ENCODE results near the gene CNTN4.
A peak's percentile ranks its signal among the peaks of the same experiment; 100 is the strongest.

The CNTN4 gene

DNA sequence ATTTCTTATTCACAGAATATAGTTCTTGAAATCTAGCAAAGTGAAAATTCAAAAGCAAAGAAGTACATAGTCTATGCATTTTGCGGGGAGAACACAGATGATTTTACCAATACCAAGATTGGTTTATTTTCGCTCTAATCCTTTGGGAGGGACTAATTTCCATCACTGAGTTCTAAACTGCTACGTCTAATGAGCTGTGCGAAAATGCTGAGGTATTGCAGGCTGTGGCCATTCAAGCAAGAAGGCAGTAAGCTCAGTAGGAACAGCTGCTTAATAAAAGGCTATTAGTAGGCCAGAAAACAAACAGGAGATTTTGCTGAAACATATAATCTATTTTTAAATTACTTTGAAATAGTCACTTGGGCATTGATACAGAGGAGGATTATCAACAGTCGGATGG lies 379.0 kb downstream of the CNTN4 start:
- Histone ChIP-seq H3K36me3 (no peaks in the 10 kb centered on the region), H3K27ac (no peak overlapping the region), H3K9me3 (ENCODE audit: severe bottlenecking) (no peaks in the 10 kb centered on the region), H3K4me3 (ENCODE audit: low read depth, low read length) (peak overlapping the region; percentile 3; the same call in 1 of the 2 replicates), H3K27me3 (ENCODE audit: insufficient read depth, low read depth, severe bottlenecking) (no peaks in the 10 kb centered on the region)
- DNase-seq: peak; percentile 23
- TF ChIP-seq, protein P1, sequence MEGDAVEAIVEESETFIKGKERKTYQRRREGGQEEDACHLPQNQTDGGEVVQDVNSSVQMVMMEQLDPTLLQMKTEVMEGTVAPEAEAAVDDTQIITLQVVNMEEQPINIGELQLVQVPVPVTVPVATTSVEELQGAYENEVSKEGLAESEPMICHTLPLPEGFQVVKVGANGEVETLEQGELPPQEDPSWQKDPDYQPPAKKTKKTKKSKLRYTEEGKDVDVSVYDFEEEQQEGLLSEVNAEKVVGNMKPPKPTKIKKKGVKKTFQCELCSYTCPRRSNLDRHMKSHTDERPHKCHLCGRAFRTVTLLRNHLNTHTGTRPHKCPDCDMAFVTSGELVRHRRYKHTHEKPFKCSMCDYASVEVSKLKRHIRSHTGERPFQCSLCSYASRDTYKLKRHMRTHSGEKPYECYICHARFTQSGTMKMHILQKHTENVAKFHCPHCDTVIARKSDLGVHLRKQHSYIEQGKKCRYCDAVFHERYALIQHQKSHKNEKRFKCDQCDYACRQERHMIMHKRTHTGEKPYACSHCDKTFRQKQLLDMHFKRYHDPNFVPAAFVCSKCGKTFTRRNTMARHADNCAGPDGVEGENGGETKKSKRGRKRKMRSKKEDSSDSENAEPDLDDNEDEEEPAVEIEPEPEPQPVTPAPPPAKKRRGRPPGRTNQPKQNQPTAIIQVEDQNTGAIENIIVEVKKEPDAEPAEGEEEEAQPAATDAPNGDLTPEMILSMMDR (IDR thresholded peaks at IDR 0.05; ENCODE audit: low read depth, low read length): no peak

DNA sequence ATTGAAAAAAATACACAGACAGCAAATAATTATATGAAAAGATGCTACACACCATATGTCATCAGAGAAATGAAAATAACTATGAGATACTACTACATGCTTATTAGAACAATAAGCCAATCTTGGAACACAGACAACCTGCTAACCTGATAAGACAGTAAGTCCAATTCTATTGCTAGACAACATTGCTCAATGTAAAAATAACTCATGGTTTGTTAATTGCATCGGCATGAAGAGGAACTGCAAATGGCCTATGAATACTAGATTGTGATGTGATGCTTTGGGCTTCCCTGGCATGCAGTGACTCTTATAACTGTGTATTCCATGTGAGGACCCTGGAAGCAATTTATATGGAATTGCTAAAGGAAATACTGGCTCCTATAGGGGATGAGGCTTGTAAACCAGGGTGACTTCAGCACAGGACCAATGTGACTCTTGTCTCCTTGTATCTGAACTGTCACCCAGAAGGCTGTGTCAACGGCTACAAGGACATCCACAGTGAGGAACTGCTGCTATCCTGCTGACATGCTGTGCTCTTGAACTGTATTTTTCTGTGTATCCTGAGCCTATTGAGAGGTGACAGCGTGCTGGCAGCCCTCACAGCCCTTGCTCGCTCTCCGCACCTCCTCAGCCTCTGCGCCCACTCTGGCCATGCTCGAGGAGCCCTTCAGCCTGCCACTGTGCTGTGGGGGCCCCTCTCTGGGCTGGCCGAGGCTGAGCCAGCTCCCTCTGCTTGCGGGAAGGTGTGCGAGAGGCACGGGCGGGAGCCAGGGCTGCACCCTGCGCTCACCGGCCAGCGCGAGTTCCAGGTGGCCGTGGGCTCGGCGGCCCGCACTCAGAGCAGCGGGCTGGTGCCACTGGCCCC lies 385.7 kb downstream of the CNTN4 start:
- H3K4me3 ChIP-seq (ENCODE audit: low read depth, low read length): no peak overlapping the region
- no peaks in the 10 kb centered on the region for H3K9me3 ChIP-seq (ENCODE audit: severe bottlenecking)
- no peak for DNase-seq
- no peaks in the 10 kb centered on the region for H3K27me3 ChIP-seq (ENCODE audit: insufficient read depth, low read depth, severe bottlenecking)
- H3K27ac ChIP-seq: no peak overlapping the region
- TF ChIP-seq, protein P1 (IDR thresholded peaks at IDR 0.05; ENCODE audit: low read depth, low read length): no peak
- H3K36me3 ChIP-seq: no peaks in the 10 kb centered on the region

DNA sequence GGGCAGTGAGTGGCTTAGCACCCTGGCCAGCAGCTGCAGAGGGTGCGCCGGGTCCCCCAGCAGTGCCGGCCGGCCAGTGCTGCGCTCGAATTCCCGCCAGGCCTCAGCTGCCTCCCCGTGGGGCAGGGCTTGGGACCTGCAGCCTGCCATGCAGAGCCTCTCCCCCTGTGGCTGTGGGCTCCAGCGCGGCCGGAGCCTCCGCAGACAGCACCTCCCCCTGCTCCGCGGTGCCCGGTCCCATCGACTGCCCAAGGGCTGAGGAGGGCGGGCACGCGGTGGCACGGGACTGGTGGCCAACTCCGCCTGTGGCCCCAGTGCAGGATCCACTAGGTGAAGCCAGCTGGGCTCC lies 386.3 kb downstream of the CNTN4 start:
- TF ChIP-seq, protein P1 (IDR thresholded peaks at IDR 0.05; ENCODE audit: low read depth, low read length): no peak
- Histone ChIP-seq H3K36me3 (no peaks in the 10 kb centered on the region), H3K27ac (no peak overlapping the region), H3K27me3 (ENCODE audit: insufficient read depth, low read depth, severe bottlenecking) (no peaks in the 10 kb centered on the region), H3K4me3 (ENCODE audit: low read depth, low read length) (no peak overlapping the region), H3K9me3 (ENCODE audit: severe bottlenecking) (no peaks in the 10 kb centered on the region)
- no peak for DNase-seq

DNA sequence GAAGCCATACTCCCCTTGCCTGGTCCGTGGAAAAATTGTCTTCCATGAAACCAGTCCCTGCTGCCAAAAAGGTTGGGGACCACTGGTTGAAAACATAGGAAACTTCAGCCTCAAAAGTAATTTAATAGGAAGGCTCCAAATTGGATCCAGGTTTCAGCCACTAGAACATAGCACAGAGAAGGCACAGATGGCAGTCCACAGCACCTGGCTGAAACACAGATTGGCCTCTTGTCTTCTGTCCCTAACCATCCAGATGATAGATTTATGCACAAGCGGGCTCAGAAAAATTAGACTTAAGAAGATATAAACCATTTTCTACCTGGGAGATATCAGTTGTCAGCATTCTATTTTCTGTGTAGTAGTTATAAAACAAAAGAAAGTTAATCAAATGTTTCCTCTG lies 397.1 kb downstream of the CNTN4 start:
- no peak for DNase-seq
- TF ChIP-seq, protein P1 (IDR thresholded peaks at IDR 0.05; ENCODE audit: low read depth, low read length): no peak
- H3K36me3 ChIP-seq: no peaks in the 10 kb centered on the region
- no peaks in the 10 kb centered on the region for H3K27me3 ChIP-seq (ENCODE audit: insufficient read depth, low read depth, severe bottlenecking)
- H3K27ac ChIP-seq: no peak overlapping the region
- no peak overlapping the region for H3K4me3 ChIP-seq (ENCODE audit: low read depth, low read length)
- no peaks in the 10 kb centered on the region for H3K9me3 ChIP-seq (ENCODE audit: severe bottlenecking)

DNA sequence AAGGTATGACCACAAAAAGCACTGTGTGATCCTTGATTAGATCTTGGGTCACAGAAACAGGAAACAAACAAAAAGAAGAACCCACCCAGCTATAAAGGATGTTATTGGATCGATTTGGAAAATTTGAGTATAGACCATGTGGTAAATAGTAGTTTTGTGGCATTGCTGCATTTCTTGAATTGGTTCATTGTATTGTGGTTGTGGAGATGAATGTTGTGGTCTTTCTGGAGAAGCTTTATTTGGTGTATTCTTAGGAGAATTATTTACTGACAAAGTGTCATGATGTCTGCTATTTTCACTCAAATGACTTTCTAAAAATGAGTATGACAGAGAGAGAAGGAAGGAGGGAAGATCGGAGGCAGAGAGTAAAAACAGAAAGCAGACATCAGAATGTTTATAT lies 406.2 kb downstream of the CNTN4 start:
- Histone ChIP-seq H3K9me3 (ENCODE audit: severe bottlenecking) (no peaks in the 10 kb centered on the region), H3K36me3 (no peaks in the 10 kb centered on the region), H3K27ac (no peak overlapping the region), H3K4me3 (ENCODE audit: low read depth, low read length) (no peak overlapping the region), H3K27me3 (ENCODE audit: insufficient read depth, low read depth, severe bottlenecking) (no peaks in the 10 kb centered on the region)
- TF ChIP-seq, protein P1 (IDR thresholded peaks at IDR 0.05; ENCODE audit: low read depth, low read length): no peak
- DNase-seq: no peak

DNA sequence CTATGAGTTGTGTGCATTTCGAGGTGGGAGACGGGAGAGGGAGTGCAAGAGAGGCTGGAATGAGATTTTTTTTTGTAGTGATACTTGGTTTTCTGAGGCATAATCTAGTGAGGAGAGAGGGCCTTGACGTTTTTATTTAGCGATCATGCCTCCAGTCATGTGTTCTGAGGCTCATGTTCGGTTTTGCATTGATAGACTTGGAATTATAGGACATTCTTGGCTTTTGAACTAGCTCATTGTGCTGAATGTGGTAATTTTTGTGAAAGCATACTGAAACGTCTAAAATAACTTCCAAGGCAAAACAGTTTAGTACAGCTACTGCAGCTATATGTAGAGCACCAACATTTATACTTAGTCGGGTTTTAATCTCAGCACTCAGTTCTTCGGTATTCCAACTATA lies 408.1 kb downstream of the CNTN4 start:
- no peak for DNase-seq
- Histone ChIP-seq H3K4me3 (ENCODE audit: low read depth, low read length) (no peak overlapping the region), H3K36me3 (no peaks in the 10 kb centered on the region), H3K9me3 (ENCODE audit: severe bottlenecking) (no peaks in the 10 kb centered on the region), H3K27ac (no peak overlapping the region), H3K27me3 (ENCODE audit: insufficient read depth, low read depth, severe bottlenecking) (no peaks in the 10 kb centered on the region)
- TF ChIP-seq, protein P1 (IDR thresholded peaks at IDR 0.05; ENCODE audit: low read depth, low read length): no peak
